Endothelial cell of umbilical vein (primary cell): ENCODE results near the gene SLCO2B1. TPM values are rescaled to one million over a fixed set of nuclear protein-coding genes. Genes with fewer than 3 reads are reported as not detected.

Experiments
- BruUV-seq: library from RNA; stranded (reverse); fragments of 400-500 nt; replicated peaks from 2 replicates; lab custom pipeline; 2021; lab: Mats Ljungman, UMichigan
- CTCF ChIA-PET: fragments of 300-600, 350-600 bp; sonication (Branson Sonifier 250); formaldehyde crosslinking; loops from one replicate; lab custom pipeline; 2021; ENCODE audit warnings: antibody characterized with exemption, inconsistent platforms; lab: Charles Lee
- POLR2A ChIA-PET: fragments of 300-600, 350-600 bp; sonication (Branson Sonifier 250); formaldehyde crosslinking; loops from one replicate; lab custom pipeline; 2021; ENCODE audit warnings: antibody characterized with exemption, inconsistent platforms; lab: Charles Lee
- DNase-seq: peaks from one replicate; pipeline ENCODE4 v3.0.0-alpha.2; 2011; ENCODE audit warnings: low read depth, low spot score
- FAIRE-seq: peaks from 2 replicates; lab custom pipeline; 2011; peaks lifted over from hg19 to GRCh38; lab: Jason Lieb, UNC
- H2AFZ ChIP-seq: 2 replicates; pipeline ENCODE4 v1.6.0; 2012; ENCODE audit warnings: low read depth, low read length, control low read depth, inconsistent platforms
- H3K27ac ChIP-seq: 2 replicates; pipeline ENCODE4 v1.5.1; 2011; ENCODE audit warnings: low read depth, mild to moderate bottlenecking, control low read depth, low read length, moderate library complexity; ENCODE audit not compliant: insufficient read depth
- H3K27me3 ChIP-seq, 2 experiments: 2 replicates each; pipeline versions ENCODE4 v1.6.0 to v1.6.1; 2011; ENCODE audit warnings: low read length in 2 of 2, mixed read lengths in 1 of 2; ENCODE audit not compliant: control insufficient read depth in 2 of 2, insufficient read depth in 2 of 2
- H3K36me3 ChIP-seq, 2 experiments: 2 replicates in 1 of 2; 3 replicates in 1 of 2; pipeline ENCODE4 v1.5.1; 2011; ENCODE audit warnings: low read length in 2 of 2, mild to moderate bottlenecking in 1 of 2, moderate library complexity in 1 of 2; ENCODE audit not compliant: control insufficient read depth in 2 of 2, insufficient read depth in 2 of 2; ENCODE audit errors: extremely low read depth in 1 of 2
- H3K4me1 ChIP-seq: 3 replicates; pipeline ENCODE4 v1.5.1; 2011; ENCODE audit warnings: mild to moderate bottlenecking, low read length; ENCODE audit not compliant: control insufficient read depth, insufficient read depth; ENCODE audit errors: extremely low read depth
- H3K4me2 ChIP-seq: 2 replicates; pipeline ENCODE4 v1.6.1; 2011; ENCODE audit warnings: low read length, control low read depth, mixed read lengths; ENCODE audit not compliant: insufficient read depth
- H3K4me3 ChIP-seq, 3 experiments: fragments of 200-600 bp in 1 of 3; sonication (generic), shearing (Covaris generic) in 1 of 3; replicated peaks in 1 of 3; 2 replicates each; pipeline ENCODE4 v1.5.1; 2011 to 2016; ENCODE audit warnings: control low read depth in 3 of 3, low read length in 3 of 3, mild to moderate bottlenecking in 2 of 3, inconsistent platforms in 1 of 3, low read depth in 1 of 3, moderate library complexity in 1 of 3; ENCODE audit not compliant: insufficient read depth in 1 of 3
- H3K79me2 ChIP-seq: 2 replicates; pipeline ENCODE4 v1.6.0; 2012; ENCODE audit warnings: low read length, inconsistent platforms; ENCODE audit not compliant: control insufficient read depth, insufficient read depth
- H3K9ac ChIP-seq: replicated peaks from 2 replicates; pipeline ENCODE3; 2011; ENCODE audit warnings: low read length, control low read depth; ENCODE audit not compliant: insufficient read depth; ENCODE audit errors: extremely low read depth
- H3K9me1 ChIP-seq: replicated peaks from 3 replicates; pipeline ENCODE4 v1.6.0; 2011; ENCODE audit warnings: mild to moderate bottlenecking, low read length; ENCODE audit not compliant: control insufficient read depth, insufficient read depth; ENCODE audit errors: extremely low read depth
- H3K9me3 ChIP-seq: replicated peaks from 2 replicates; pipeline ENCODE4 v1.5.1; 2012; ENCODE audit warnings: low read length, inconsistent platforms; ENCODE audit not compliant: control insufficient read depth, insufficient read depth
- H4K20me1 ChIP-seq: replicated peaks from 2 replicates; pipeline ENCODE3; 2011; ENCODE audit warnings: mild to moderate bottlenecking, low read length; ENCODE audit not compliant: control insufficient read depth, insufficient read depth; ENCODE audit errors: extremely low read depth
- EZH2 ChIP-seq: IDR thresholded peaks from 2 replicates; pipeline ENCODE4 v1.6.1; 2012; ENCODE audit warnings: borderline replicate concordance, low read depth, mild to moderate bottlenecking, moderate library complexity, low read length, inconsistent platforms; ENCODE audit not compliant: severe bottlenecking
- FOS ChIP-seq: IDR thresholded peaks from 2 replicates; pipeline ENCODE4 v1.6.1; 2011; ENCODE audit warnings: mild to moderate bottlenecking, low read length, moderate library complexity, borderline replicate concordance; ENCODE audit not compliant: insufficient read depth
- GATA2 ChIP-seq: IDR thresholded peaks from 2 replicates; pipeline ENCODE4 v1.7.0; 2011; ENCODE audit warnings: low read depth, mild to moderate bottlenecking, moderate library complexity, mixed read lengths, low read length; ENCODE audit not compliant: insufficient read length, insufficient read depth
- JUN ChIP-seq: IDR thresholded peaks from 2 replicates; pipeline ENCODE4 v1.6.1; 2011; ENCODE audit warnings: borderline replicate concordance, low read depth; ENCODE audit not compliant: insufficient read length, insufficient read depth
- MYC ChIP-seq: IDR thresholded peaks from one replicate; pipeline ENCODE4 v1.6.1; 2011; ENCODE audit warnings: mild to moderate bottlenecking, low read depth, low read length
- POLR2A ChIP-seq: IDR thresholded peaks from 2 replicates; pipeline ENCODE4 v1.6.1; 2012; ENCODE audit warnings: low read depth, mild to moderate bottlenecking, control low read depth, low read length
- POLR2AphosphoS5 ChIP-seq: IDR thresholded peaks from 2 replicates; pipeline ENCODE4 v1.6.1; 2012; ENCODE audit warnings: low read depth, mild to moderate bottlenecking, control low read depth, low read length, moderate library complexity; ENCODE audit not compliant: insufficient read depth
- dilution Hi-C: fragments of 300-500 bp; cut with MboI; formaldehyde crosslinking; loops from one replicate; pipeline ENCODE4 v1.15.0; 2019; ENCODE audit warnings: low sequenced_read_pairs; ENCODE audit not compliant: extremely low pct_ligation_motif_present
- intact Hi-C: fragments of 100-400 bp; cut with micrococcal nuclease; formaldehyde crosslinking; loops from one replicate; pipeline ENCODE4 v1.10.0; 2022
- polyA plus RNA-seq, 4 experiments: library from polyadenylated mRNA; depleted of rRNA in 3 of 4; stranded (reverse) in 3 of 4; unstranded in 1 of 4; fragments of >200 nt; gene quantifications; 2 replicates each; pipeline versions ENCODE4 v1.2.1 to v1.2.3, GENCODE V29; 2011 to 2012; ENCODE audit warnings: missing spikeins in 1 of 4
- total RNA-seq: library from RNA; stranded (reverse); gene quantifications from 2 replicates; pipeline ENCODE4 v1.2.3, GENCODE V29; 2021

Gene SLCO2B1
- total and polyA plus RNA-seq, 2 donors (not counting 3 experiments of a cell fraction or from before 2014, with no cell fraction given) = 0.04 TPM; not detected in 1

GRCh38 chr11:75185866-75186265 lies 35.0 kb downstream of the SLCO2B1 start:
- H3K36me3 ChIP-seq = no peaks in the 10 kb centered on the region

DNA sequence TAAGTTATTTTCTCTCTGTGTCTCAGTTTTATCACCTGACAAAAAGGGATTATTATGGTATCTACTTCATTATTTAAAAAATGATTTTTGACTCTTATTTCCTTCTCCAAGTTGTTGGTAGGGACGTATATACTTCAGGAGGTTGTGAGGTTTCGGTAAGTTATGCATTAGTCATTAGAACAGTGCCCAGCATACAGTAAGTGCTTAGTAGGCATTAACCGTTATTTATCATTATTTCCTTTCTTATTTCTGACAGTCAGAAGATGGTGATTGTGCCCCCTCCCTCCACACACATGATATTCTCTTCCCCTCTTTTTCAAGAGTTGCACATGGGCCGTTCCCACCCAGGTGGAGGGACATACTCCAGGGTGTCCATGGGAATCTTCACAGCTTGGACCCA lies 36.1 kb downstream of the SLCO2B1 start:
- Histone ChIP-seq H2AFZ (no peak overlapping the region), H3K9me3 (no peaks in the 10 kb centered on the region), H3K79me2 (no peaks in the 10 kb centered on the region), H4K20me1 (no peaks in the 10 kb centered on the region), H3K4me2 (no peak overlapping the region), H3K27me3 (peaks cover 7 to 11% of the 10 kb centered on the region in 2 experiments), H3K9ac (no peak overlapping the region), H3K36me3 (no peaks in the 10 kb centered on the region), H3K4me1 (no peaks in the 10 kb centered on the region), H3K9me1 (no peaks in the 10 kb centered on the region), H3K4me3 (no peak overlapping the region), H3K27ac (no peak overlapping the region)
- FAIRE-seq (no peak), DNase-seq (no peak)
- BruUV-seq = no TSS peak
- intact Hi-C loops (no loop called here), dilution Hi-C loops (no loop called here)
- ChIA-PET POLR2A (no interaction called here), CTCF (interaction anchor here (1.0 to 1.2 kb wide), 2 partner anchors 18 to 47 kb away, joined by 3 read pairs; no protein-coding TSS in a partner anchor)
- TF ChIP-seq MYC (no peak), POLR2AphosphoS5 (no peak), JUN (no peak), GATA2 (no peak), EZH2 (no peak), FOS (no peak)

More at GRCh38 chr11:75185866-75186265, 35.0 kb downstream of the SLCO2B1 start:
- peaks cover 11 to 13% of the 10 kb centered on the region in 2 experiments for H3K27me3 ChIP-seq
- ChIA-PET POLR2A (no interaction called here), CTCF (interaction anchor here (1.0 to 1.2 kb wide), 2 partner anchors 19 to 45 kb away, joined by 3 to 5 read pairs; no protein-coding TSS in a partner anchor)
- no peak overlapping the region for H3K9ac ChIP-seq
- intact Hi-C loops = no loop called here
- H2AFZ ChIP-seq = no peak overlapping the region
- FAIRE-seq (no peak), DNase-seq (no peak)
- no peaks in the 10 kb centered on the region for H3K4me1 ChIP-seq
- no peaks in the 10 kb centered on the region for H3K9me3 ChIP-seq
- no peak overlapping the region for H3K4me3 ChIP-seq
- dilution Hi-C loops = no loop called here
- BruUV-seq = no TSS peak
- no peak overlapping the region for H3K27ac ChIP-seq
- H4K20me1 ChIP-seq = no peaks in the 10 kb centered on the region
- H3K79me2 ChIP-seq = no peaks in the 10 kb centered on the region
- no peak for TF ChIP-seq GATA2
- TF ChIP-seq POLR2A = no peak
- no peak for TF ChIP-seq FOS
- no peak for TF ChIP-seq POLR2AphosphoS5
- TF ChIP-seq MYC = no peak
- no peaks in the 10 kb centered on the region for H3K9me1 ChIP-seq
- H3K4me2 ChIP-seq = no peak overlapping the region
